SK-N-SH treated with all-trans-retinoic acid at 6 μM for 48 hours (cell line): Measurements from ENCODE around the gene CTSC.

Experiments used
- ATAC-seq: fragments of 200-7000 bp; cut with Tn5 transposase; 3 replicates; pipeline ENCODE4 v1.9.1; 2020; ENCODE audit warnings: mild to moderate bottlenecking, moderate library complexity
- ARNTL ChIP-seq: fragments of 450-650 bp; formaldehyde crosslinking; IDR thresholded peaks from 2 replicates; pipeline ENCODE4 v1.5.0; 2020; ENCODE audit warnings: low read depth, mild to moderate bottlenecking, moderate library complexity, borderline replicate concordance
- BACH2 ChIP-seq: fragments of 250-450 bp; sonication (Bioruptor Pico); IDR thresholded peaks from 2 replicates; pipeline ENCODE4 v1.9.0; 2021; ENCODE audit warnings: mild to moderate bottlenecking, borderline replicate concordance
- CSDC2 ChIP-seq: fragments of 250-450 bp; sonication (Bioruptor Pico); IDR thresholded peaks from 2 replicates; pipeline ENCODE4 v1.5.0; 2020; ENCODE audit warnings: mild to moderate bottlenecking, moderate library complexity
- GLIS3 ChIP-seq: fragments of 250-450 bp; sonication (Bioruptor Pico); IDR thresholded peaks from 2 replicates; pipeline ENCODE4 v1.5.0; 2020; ENCODE audit warnings: mild to moderate bottlenecking, moderate library complexity
- ISL1 ChIP-seq: fragments of 250-450 bp; sonication (Bioruptor Pico); IDR thresholded peaks from 2 replicates; pipeline ENCODE4 v2.1.2; 2022; ENCODE audit warnings: mild to moderate bottlenecking, moderate library complexity
- OSR1 ChIP-seq: fragments of 250-450 bp; sonication (Bioruptor Pico); IDR thresholded peaks from 2 replicates; pipeline ENCODE4 v1.8.0; 2022; ENCODE audit warnings: moderate library complexity, mild to moderate bottlenecking, inconsistent platforms
- POU6F1 ChIP-seq: fragments of 250-450 bp; sonication (Bioruptor Pico); IDR thresholded peaks from 2 replicates; pipeline ENCODE4 v1.8.0; 2021; ENCODE audit warnings: low read depth, mild to moderate bottlenecking, moderate library complexity, borderline replicate concordance
- PPARA ChIP-seq: fragments of 250-450 bp; sonication (Bioruptor Pico); IDR thresholded peaks from 2 replicates; pipeline ENCODE4 v1.5.0; 2020; ENCODE audit warnings: mild to moderate bottlenecking, borderline replicate concordance
- RARB ChIP-seq: fragments of 250-450 bp; sonication (Bioruptor Pico); IDR thresholded peaks from 2 replicates; pipeline ENCODE4 v1.8.0; 2021; ENCODE audit warnings: mild to moderate bottlenecking, moderate library complexity
- SNAI2 ChIP-seq: fragments of 250-450 bp; sonication (Bioruptor Pico); IDR thresholded peaks from 2 replicates; pipeline ENCODE4 v1.5.0; 2020; ENCODE audit warnings: mild to moderate bottlenecking, moderate library complexity
- TCF4 ChIP-seq: fragments of 250-450 bp; sonication (Bioruptor Pico); IDR thresholded peaks from 2 replicates; pipeline ENCODE4 v1.8.0; 2021; ENCODE audit warnings: mild to moderate bottlenecking, moderate library complexity, borderline replicate concordance
- TOX ChIP-seq: fragments of 250-450 bp; sonication (Bioruptor Pico); IDR thresholded peaks from 2 replicates; pipeline ENCODE4 v1.8.0; 2021; ENCODE audit warnings: mild to moderate bottlenecking, moderate library complexity, borderline replicate concordance
- ZC3H10 ChIP-seq: fragments of 250-450 bp; sonication (Bioruptor Pico); IDR thresholded peaks from 2 replicates; pipeline ENCODE4 v1.5.1; 2021; ENCODE audit warnings: mild to moderate bottlenecking, moderate library complexity
- ZFP3 ChIP-seq: fragments of 250-450 bp; sonication (Bioruptor Pico); IDR thresholded peaks from 2 replicates; pipeline ENCODE4 v1.5.0; 2020; ENCODE audit warnings: mild to moderate bottlenecking, moderate library complexity
- ZNF565 ChIP-seq: fragments of 450-650 bp; formaldehyde crosslinking; conservative IDR thresholded peaks from 2 replicates; pipeline ENCODE4 v1.5.0; 2020; ENCODE audit warnings: low read depth, mild to moderate bottlenecking, moderate library complexity
- ZNF70 ChIP-seq: fragments of 450-650 bp; formaldehyde crosslinking; IDR thresholded peaks from 2 replicates; pipeline ENCODE4 v1.5.0; 2020; ENCODE audit warnings: mild to moderate bottlenecking, moderate library complexity
- ZNF8 ChIP-seq: fragments of 450-650 bp; formaldehyde crosslinking; IDR thresholded peaks from 2 replicates; pipeline ENCODE4 v1.5.0; 2020; ENCODE audit warnings: mild to moderate bottlenecking, moderate library complexity
- TF ChIP-seq, protein P1 (sequence below): fragments of 250-450 bp; sonication (Bioruptor Pico); IDR thresholded peaks from 2 replicates; pipeline ENCODE4 v1.5.1; 2021; ENCODE audit warnings: mild to moderate bottlenecking, moderate library complexity
- TF ChIP-seq, protein P2 (sequence below): fragments of 250-450 bp; sonication (Bioruptor Pico); IDR thresholded peaks from 2 replicates; pipeline ENCODE4 v1.5.0; 2020; ENCODE audit warnings: mild to moderate bottlenecking, moderate library complexity
- TF ChIP-seq, protein P3 (sequence below): fragments of 250-450 bp; sonication (Bioruptor Pico); IDR thresholded peaks from 2 replicates; pipeline ENCODE4 v1.5.1; 2020; ENCODE audit warnings: low read depth, mild to moderate bottlenecking, moderate library complexity

The CTSC gene

DNA sequence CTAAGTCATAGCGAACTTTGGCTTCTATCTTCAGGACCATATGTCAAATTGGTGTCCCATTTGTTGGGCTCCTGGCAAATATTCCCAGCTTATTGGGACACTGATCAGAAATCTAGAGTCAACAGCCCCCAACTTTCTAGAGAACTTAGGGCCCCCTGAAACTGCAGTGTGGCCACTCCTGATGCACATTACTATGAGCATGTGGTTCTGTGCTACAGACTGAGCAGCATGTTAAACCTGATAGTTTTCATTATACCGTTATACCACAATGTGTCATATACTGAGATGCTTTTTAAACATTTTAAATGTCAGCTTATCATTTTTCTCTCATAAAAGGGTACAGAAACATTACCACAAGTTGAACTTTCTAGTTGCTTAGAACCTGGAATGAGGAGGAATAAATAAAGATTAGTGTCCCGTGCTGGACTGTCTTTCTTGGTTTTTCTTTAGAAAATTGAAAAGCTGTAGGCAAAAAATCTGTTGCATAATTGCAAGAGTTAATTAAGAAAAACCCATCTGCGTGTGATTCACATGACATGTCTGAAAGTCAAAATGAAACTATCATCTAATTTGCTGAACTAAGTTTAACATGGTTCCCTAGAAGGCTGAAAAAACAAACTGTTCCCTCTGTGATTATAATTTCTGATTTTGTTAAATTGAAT lies 16.4 kb upstream of the CTSC start:
- no peak for ATAC-seq
- no peak for TF ChIP-seq ZNF8 (CRISPR knock-in tag)
- no peak for TF ChIP-seq BACH2
- TF ChIP-seq PPARA (CRISPR knock-in tag) = no peak
- TF ChIP-seq POU6F1 (CRISPR knock-in tag) = no peak
- TF ChIP-seq OSR1 (CRISPR knock-in tag) = no peak
- no peak for TF ChIP-seq SNAI2
- no peak for TF ChIP-seq ZFP3
- no peak for TF ChIP-seq TCF4 (CRISPR knock-in tag)
- no peak for TF ChIP-seq ZC3H10 (CRISPR knock-in tag)
- TF ChIP-seq, protein P1, sequence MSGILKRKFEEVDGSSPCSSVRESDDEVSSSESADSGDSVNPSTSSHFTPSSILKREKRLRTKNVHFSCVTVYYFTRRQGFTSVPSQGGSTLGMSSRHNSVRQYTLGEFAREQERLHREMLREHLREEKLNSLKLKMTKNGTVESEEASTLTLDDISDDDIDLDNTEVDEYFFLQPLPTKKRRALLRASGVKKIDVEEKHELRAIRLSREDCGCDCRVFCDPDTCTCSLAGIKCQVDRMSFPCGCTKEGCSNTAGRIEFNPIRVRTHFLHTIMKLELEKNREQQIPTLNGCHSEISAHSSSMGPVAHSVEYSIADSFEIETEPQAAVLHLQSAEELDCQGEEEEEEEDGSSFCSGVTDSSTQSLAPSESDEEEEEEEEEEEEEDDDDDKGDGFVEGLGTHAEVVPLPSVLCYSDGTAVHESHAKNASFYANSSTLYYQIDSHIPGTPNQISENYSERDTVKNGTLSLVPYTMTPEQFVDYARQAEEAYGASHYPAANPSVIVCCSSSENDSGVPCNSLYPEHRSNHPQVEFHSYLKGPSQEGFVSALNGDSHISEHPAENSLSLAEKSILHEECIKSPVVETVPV = no peak
- TF ChIP-seq, protein P2, sequence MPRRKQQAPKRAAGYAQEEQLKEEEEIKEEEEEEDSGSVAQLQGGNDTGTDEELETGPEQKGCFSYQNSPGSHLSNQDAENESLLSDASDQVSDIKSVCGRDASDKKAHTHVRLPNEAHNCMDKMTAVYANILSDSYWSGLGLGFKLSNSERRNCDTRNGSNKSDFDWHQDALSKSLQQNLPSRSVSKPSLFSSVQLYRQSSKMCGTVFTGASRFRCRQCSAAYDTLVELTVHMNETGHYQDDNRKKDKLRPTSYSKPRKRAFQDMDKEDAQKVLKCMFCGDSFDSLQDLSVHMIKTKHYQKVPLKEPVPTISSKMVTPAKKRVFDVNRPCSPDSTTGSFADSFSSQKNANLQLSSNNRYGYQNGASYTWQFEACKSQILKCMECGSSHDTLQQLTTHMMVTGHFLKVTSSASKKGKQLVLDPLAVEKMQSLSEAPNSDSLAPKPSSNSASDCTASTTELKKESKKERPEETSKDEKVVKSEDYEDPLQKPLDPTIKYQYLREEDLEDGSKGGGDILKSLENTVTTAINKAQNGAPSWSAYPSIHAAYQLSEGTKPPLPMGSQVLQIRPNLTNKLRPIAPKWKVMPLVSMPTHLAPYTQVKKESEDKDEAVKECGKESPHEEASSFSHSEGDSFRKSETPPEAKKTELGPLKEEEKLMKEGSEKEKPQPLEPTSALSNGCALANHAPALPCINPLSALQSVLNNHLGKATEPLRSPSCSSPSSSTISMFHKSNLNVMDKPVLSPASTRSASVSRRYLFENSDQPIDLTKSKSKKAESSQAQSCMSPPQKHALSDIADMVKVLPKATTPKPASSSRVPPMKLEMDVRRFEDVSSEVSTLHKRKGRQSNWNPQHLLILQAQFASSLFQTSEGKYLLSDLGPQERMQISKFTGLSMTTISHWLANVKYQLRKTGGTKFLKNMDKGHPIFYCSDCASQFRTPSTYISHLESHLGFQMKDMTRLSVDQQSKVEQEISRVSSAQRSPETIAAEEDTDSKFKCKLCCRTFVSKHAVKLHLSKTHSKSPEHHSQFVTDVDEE (CRISPR knock-in tag) = no peak
- TF ChIP-seq, protein P3, sequence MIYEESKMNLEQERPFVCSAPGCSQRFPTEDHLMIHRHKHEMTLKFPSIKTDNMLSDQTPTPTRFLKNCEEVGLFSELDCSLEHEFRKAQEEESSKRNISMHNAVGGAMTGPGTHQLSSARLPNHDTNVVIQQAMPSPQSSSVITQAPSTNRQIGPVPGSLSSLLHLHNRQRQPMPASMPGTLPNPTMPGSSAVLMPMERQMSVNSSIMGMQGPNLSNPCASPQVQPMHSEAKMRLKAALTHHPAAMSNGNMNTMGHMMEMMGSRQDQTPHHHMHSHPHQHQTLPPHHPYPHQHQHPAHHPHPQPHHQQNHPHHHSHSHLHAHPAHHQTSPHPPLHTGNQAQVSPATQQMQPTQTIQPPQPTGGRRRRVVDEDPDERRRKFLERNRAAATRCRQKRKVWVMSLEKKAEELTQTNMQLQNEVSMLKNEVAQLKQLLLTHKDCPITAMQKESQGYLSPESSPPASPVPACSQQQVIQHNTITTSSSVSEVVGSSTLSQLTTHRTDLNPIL (CRISPR knock-in tag) = no peak
- TF ChIP-seq ZNF70 (CRISPR knock-in tag) = no peak
- TF ChIP-seq CSDC2 (CRISPR knock-in tag) = no peak

DNA sequence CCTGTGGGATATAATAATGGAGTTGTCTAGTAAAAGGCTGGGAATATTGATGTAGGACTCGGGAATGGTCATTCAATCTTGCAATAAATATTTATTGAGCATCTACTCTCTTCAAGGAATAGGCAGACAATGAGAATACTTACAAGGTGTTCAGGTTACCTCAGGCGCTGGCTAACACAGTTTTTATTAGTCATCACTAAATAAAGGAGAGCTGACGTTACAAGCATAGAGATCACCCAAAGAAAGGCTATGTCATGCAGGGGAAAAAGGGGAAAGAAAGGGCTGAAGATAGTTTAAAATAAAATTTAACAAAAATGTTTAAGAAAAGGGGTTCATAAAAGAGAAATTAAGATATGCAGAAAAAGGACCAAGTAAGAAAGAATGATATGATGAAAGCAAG lies 15.8 kb upstream of the CTSC start:
- no peak for ATAC-seq
- TF ChIP-seq TOX (CRISPR knock-in tag) = no peak
- no peak for TF ChIP-seq GLIS3 (CRISPR knock-in tag)
- TF ChIP-seq ZNF565 (CRISPR knock-in tag) = no peak
- no peak for TF ChIP-seq POU6F1 (CRISPR knock-in tag)
- TF ChIP-seq, protein P1 = no peak
- TF ChIP-seq ZNF8 (CRISPR knock-in tag) = no peak
- no peak for TF ChIP-seq CSDC2 (CRISPR knock-in tag)
- TF ChIP-seq TCF4 (CRISPR knock-in tag) = no peak
- no peak for TF ChIP-seq OSR1 (CRISPR knock-in tag)
- no peak for TF ChIP-seq ARNTL (CRISPR knock-in tag)
- TF ChIP-seq BACH2 = no peak
- TF ChIP-seq, all 23 proteins: peak for 0

DNA sequence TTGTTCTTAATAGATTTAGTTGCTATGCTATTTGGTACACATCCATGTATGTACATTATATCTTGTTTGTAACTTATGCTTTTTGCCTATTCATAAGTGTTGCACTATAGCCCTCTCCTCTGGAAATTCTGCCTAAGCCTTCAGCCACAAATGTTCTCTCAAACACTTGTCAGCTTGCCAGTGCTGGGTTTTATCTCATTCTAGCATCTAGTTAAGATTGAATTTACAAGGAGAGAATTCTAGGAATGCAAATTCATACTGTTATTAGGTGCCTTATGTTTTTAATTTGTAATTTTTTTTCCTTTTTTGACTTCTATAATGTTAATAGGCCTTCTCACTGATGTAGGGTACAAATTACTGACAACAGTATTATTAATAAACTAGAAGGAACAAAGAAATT lies 14.6 kb upstream of the CTSC start:
- peak; percentile 86 for ATAC-seq
- TF ChIP-seq, protein P1 = peak; percentile 43; the same call in 1 of the 2 replicates
- TF ChIP-seq ZNF8 (CRISPR knock-in tag) = no peak
- no peak for TF ChIP-seq ARNTL (CRISPR knock-in tag)
- TF ChIP-seq ZNF565 (CRISPR knock-in tag) = no peak
- peak; percentile 92 for TF ChIP-seq ISL1 (CRISPR knock-in tag)
- TF ChIP-seq PPARA (CRISPR knock-in tag) = no peak
- TF ChIP-seq POU6F1 (CRISPR knock-in tag) = peak; percentile 28; the same call in 1 of the 2 replicates
- no peak for TF ChIP-seq RARB
- no peak for TF ChIP-seq TOX (CRISPR knock-in tag)
- no peak for TF ChIP-seq ZC3H10 (CRISPR knock-in tag)
